Ascending aorta (tissue), 2 donors: ENCODE data around the gene SH2D6. TPM values are rescaled to one million over a fixed set of nuclear protein-coding genes. Genes with fewer than 3 reads are reported as not detected.
A peak's percentile ranks its signal among the peaks of the same experiment; 100 is the strongest.
"Not testable (repeated sequence)": the region's sequence is repeated elsewhere in the genome, so short reads cannot be mapped to it uniquely, and the experiment has no call there.

Source experiments
- DNase-seq, 2 donors: peaks; one replicate each; pipeline ENCODE4 v3.0.0-alpha.2; 2019; ENCODE audit warnings: low spot score in 2 of 2
- H3K27ac ChIP-seq, 2 donors: fragments of 200-600 bp; sonication (generic); one replicate each; pipeline ENCODE4 v1.5.1; 2016 to 2017; ENCODE audit warnings: mild to moderate bottlenecking in 1 of 2
- H3K27me3 ChIP-seq: fragments of 200-600 bp; sonication (generic); one replicate; pipeline ENCODE4 v1.5.1; 2017
- H3K36me3 ChIP-seq, 2 donors: fragments of 200-600 bp; sonication (generic); one replicate each; pipeline ENCODE4 v1.5.1; 2016
- H3K4me1 ChIP-seq, 2 donors: fragments of 200-600 bp; sonication (generic); one replicate each; pipeline ENCODE4 v1.5.1; 2016 to 2017; ENCODE audit warnings: mild to moderate bottlenecking in 1 of 2
- H3K4me3 ChIP-seq, 2 donors: fragments of 200-600 bp; sonication (generic); one replicate each; pipeline ENCODE4 v1.5.1; 2016 to 2017; ENCODE audit warnings: mild to moderate bottlenecking in 1 of 2
- H3K9me3 ChIP-seq, 2 donors: fragments of 200-600 bp; sonication (generic); one replicate each; pipeline ENCODE4 v1.5.1; 2016
- intact Hi-C: fragments of 100-400 bp; cut with DNase I; formaldehyde crosslinking; loops from one replicate; pipeline ENCODE4 v1.15.1; 2023
- total RNA-seq: library from RNA; depleted of rRNA; stranded (reverse); fragments of >200 nt; gene quantifications from one replicate; pipeline ENCODE4 v1.1.0, GENCODE V29; 2016
- TF ChIP-seq, protein P1 (sequence below), 3 experiments: fragments of 200-600 bp in 2 of 3; fragments of 450-650 bp in 1 of 3; sonication (generic) in 2 of 3; IDR thresholded peaks; one replicate each; pipeline ENCODE4 v1.5.1; 2016 to 2019; ENCODE audit warnings: antibody characterized with exemption in 3 of 3, mild to moderate bottlenecking in 1 of 3, moderate library complexity in 1 of 3

SH2D6 gene
- total RNA-seq, 1 donor from 2014 or later: not detected

- Histone ChIP-seq H3K9me3 (no peaks in the 10 kb centered on the region), H3K4me3 (peak overlapping the region; percentile 63 to 68), H3K27ac (peak overlapping the region; percentile 18 to 46), H3K27me3 (no peaks in the 10 kb centered on the region), H3K36me3 (no peaks in the 10 kb centered on the region), H3K4me1 (peaks cover 0 to 14% of the 10 kb centered on the region in 2 donors)
- intact Hi-C loops: no loop called here
- peak in 1 of 2 donors; percentile 81 for DNase-seq
- TF ChIP-seq, protein P1, sequence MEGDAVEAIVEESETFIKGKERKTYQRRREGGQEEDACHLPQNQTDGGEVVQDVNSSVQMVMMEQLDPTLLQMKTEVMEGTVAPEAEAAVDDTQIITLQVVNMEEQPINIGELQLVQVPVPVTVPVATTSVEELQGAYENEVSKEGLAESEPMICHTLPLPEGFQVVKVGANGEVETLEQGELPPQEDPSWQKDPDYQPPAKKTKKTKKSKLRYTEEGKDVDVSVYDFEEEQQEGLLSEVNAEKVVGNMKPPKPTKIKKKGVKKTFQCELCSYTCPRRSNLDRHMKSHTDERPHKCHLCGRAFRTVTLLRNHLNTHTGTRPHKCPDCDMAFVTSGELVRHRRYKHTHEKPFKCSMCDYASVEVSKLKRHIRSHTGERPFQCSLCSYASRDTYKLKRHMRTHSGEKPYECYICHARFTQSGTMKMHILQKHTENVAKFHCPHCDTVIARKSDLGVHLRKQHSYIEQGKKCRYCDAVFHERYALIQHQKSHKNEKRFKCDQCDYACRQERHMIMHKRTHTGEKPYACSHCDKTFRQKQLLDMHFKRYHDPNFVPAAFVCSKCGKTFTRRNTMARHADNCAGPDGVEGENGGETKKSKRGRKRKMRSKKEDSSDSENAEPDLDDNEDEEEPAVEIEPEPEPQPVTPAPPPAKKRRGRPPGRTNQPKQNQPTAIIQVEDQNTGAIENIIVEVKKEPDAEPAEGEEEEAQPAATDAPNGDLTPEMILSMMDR (IDR thresholded peaks at IDR 0.05): peak in 1 of 3 experiments; percentile 5
Measured at GRCh38 chr2:85413592-85414420, 4.7 kb upstream of the SH2D6 start.

GRCh38 chr2:85414421-85414759 lies 4.1 kb upstream of the SH2D6 start:
- H3K9me3 ChIP-seq, intact Hi-C loops, H3K36me3 ChIP-seq, H3K27me3 ChIP-seq, DNase-seq: not testable (repeated sequence)
- Histone ChIP-seq H3K4me3 (peak overlapping the region; percentile 63 to 68), H3K4me1 (peaks cover 5 to 20% of the 10 kb centered on the region in 2 donors), H3K27ac (peak overlapping the region; percentile 18 to 46)

GRCh38 chr2:85414761-85415553 lies 3.6 kb upstream of the SH2D6 start:
- intact Hi-C loops: no loop called here
- no peaks in the 10 kb centered on the region for H3K36me3 ChIP-seq
- no peak overlapping the region for H3K4me3 ChIP-seq
- H3K27ac ChIP-seq: no peak overlapping the region
- no peaks in the 10 kb centered on the region for H3K27me3 ChIP-seq
- TF ChIP-seq, protein P1 (IDR thresholded peaks at IDR 0.05): no peak
- no peaks in the 10 kb centered on the region for H3K9me3 ChIP-seq
- no peak for DNase-seq
- peaks cover 6 to 20% of the 10 kb centered on the region in 2 donors for H3K4me1 ChIP-seq

- intact Hi-C loops: no loop called here
- H3K4me3 ChIP-seq: no peak overlapping the region
Measured at GRCh38 chr2:85415980-85416650, 2.4 kb upstream of the SH2D6 start.

DNA sequence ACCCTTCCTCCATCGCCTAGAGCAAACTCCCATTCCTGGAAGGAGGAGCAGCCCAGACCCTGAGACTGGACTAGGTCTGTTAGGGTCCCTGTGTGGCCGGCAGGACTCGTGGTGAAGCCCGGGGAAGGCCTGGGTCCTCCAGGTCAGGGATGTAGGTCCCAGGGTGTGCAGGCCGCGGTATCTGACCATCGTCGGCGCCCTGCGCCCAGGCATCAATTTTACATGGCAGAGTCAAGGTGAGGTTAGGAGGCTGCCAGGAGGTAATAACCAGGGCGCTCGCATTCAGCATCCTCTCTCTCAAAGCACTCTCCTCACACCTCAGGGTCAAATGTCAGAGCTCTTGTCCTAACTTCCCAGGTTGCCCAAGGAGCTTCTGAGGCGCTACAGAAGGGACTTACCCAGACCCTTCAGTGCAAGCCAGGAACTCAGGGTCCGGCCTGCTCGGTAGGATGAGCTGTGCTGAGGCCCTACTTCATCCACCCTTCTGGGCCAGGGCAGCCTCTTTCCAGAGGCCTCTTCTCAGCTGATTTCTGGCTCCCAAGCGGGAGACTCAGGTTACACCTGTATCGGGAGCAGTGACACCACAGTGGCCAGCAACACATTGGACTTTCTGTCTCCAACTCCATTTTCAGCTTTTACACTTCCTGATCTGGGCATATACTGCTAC lies 628 bp downstream of the SH2D6 start:
- H3K9me3 ChIP-seq: no peaks in the 10 kb centered on the region

More at GRCh38 chr2:85415980-85416650, 2.4 kb upstream of the SH2D6 start:
- no peak for DNase-seq
- H3K9me3 ChIP-seq: no peaks in the 10 kb centered on the region
- H3K4me1 ChIP-seq: peaks cover 6 to 16% of the 10 kb centered on the region in 2 donors
- TF ChIP-seq, protein P1 (IDR thresholded peaks at IDR 0.05): no peak
- no peak overlapping the region for H3K27ac ChIP-seq
- H3K27me3 ChIP-seq: no peaks in the 10 kb centered on the region
- H3K36me3 ChIP-seq: no peaks in the 10 kb centered on the region

More for the DNA sequence above, 628 bp downstream of the SH2D6 start:
- H3K27ac ChIP-seq: peak overlapping the region; percentile 93 to 95
- no peaks in the 10 kb centered on the region for H3K36me3 ChIP-seq
- H3K4me1 ChIP-seq: peaks cover 6 to 12% of the 10 kb centered on the region in 2 donors
- DNase-seq: no peak
- TF ChIP-seq, protein P1 (IDR thresholded peaks at IDR 0.05): no peak
- H3K27me3 ChIP-seq: no peaks in the 10 kb centered on the region
- H3K4me3 ChIP-seq: peak overlapping the region; percentile 72 to 74
- intact Hi-C loops: loop anchor here (2.0 kb wide), 2 partner anchors 64 to 198 kb away; partner anchors contain the start of genes ELMOD3, RETSAT and USP39
